ENCODE data around the gene ZFY.

Gene ZFY

GRCh38 chrY:2934861-2935715 is at the start of gene ZFY:
Gene ZFY, plus strand, starts transcription at chrY:2935381. Its CDS starts 18,556 bp downstream, at chrY:2953937.
- peak; percentile 61 for DNase-seq (ENCODE audit: low spot score)

DNA sequence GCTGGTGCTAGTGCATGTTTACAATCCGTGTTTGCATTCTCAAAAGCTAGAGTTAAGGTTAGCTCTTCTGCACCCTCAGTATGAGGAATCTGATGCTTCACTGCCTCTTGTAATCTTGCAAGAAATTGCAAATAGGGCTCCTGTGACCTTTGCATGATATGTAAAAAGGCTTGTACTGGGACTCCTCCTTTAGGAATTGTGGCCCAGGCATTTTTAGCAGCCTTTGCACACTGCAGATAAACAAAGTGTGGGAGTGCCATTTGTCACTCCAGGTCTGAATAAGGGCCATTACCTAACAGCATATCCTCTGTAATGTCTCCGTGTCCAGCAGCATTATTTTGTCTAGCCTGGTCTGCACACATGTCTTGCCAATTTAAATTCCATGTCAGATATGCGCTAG is 49.3 kb upstream of the ZFY start:
- no peak for DNase-seq (ENCODE audit: low spot score)

DNA sequence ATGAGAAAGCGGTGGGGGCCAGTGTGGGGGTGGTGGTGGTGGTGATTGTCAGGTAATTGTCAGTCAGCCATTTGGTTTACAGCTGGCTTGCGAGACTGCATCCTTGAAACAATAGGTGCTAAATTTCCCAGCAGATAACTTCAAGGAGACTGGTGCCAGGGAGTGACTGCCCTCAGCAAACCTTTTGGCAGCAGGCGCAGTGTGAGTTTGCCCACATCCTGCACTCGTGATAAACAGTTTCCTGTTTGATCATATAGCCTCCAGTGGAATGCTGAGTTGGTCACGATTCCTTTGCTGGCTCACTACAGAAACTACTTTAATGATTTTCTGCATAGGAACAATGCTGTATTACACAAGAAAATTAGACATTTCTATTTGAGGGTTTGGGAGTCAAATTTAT is 47.8 kb upstream of the ZFY start:
- no peak for DNase-seq (ENCODE audit: low spot score)

- no peak for DNase-seq (ENCODE audit: low spot score)
Measured at GRCh38 chrY:2887955-2888354, 47.2 kb upstream of the ZFY start.

GRCh38 chrY:2893471-2893870 is 41.7 kb upstream of the ZFY start:
- no peak for DNase-seq (ENCODE audit: low spot score)

DNA sequence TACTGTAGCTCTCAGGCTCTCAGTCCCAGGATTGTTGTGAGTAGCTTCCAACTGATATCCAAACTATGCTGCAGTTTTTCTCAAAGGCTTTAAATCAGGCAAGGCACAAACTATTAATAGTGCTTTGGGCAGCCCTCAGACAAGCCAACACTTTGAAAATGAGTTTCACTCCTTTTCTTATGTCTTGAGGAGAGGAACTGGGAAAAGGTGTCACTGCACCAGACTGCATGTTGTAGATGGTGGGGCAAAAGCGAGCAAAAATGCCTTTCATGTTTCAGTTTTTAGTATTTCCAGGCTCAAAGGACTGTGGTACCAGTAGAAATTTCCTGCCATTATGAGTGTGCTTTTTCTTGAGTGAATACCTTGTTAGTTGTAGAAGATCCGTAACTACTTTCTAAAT is 39.1 kb upstream of the ZFY start:
- no peak for DNase-seq (ENCODE audit: low spot score)

DNA sequence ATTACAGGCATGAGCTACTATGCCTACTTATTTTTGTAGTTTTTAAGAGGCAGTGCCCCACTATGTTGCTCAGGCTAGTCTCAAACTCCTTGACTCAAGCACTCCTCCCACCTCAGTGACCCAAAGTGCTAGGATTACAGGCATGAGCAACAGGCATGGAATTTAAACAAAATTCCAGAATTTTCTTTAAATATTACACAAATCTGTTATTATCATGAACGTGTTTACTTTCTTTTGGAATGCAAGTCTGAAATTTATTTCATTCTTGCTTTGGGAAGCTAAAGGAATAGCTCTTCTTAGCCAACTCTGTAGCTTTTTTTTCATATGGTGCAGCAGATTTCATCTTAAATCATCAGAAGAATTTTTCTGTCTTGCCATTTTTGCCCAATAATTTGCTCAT is 27.8 kb upstream of the ZFY start:
- no peak for DNase-seq (ENCODE audit: low spot score)

DNA sequence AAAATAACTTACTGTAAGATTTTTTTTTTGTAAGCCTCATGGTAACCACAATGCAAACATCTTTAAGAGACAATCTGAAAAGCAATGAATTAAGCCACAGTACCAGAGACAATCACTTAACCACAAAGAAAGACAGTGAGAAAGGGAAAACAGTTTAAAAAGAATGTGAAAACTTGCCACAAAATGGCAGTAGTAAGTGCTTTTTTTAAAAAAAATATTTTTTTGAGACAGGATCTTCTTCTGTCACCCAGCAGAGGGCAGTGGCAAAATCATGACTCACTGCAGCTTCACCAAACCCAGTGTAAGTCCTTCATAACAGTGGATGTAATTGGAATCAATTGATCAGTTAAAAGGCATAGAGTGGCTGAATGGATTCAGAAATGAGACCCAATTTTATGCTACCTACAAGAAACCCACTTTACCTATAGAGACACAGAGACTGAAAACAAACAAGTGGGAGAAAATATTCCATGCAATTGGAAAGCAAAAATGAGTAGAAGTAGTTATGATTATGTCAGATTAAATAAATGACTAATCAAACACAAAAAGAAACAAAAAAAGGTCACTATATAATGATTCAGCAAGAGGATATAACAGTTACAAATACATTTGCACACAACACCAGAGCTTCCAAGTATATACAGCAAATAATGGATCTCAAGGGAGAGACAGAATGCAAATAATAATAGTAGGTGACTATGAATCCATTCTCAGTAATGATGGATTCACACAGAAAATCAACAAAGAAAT is 21.9 kb upstream of the ZFY start:
- DNase-seq (ENCODE audit: low spot score), result peak; percentile 27

GRCh38 chrY:2934078-2934477 is 1.1 kb upstream of the ZFY start:
- DNase-seq (ENCODE audit: low spot score), result no peak

DNA sequence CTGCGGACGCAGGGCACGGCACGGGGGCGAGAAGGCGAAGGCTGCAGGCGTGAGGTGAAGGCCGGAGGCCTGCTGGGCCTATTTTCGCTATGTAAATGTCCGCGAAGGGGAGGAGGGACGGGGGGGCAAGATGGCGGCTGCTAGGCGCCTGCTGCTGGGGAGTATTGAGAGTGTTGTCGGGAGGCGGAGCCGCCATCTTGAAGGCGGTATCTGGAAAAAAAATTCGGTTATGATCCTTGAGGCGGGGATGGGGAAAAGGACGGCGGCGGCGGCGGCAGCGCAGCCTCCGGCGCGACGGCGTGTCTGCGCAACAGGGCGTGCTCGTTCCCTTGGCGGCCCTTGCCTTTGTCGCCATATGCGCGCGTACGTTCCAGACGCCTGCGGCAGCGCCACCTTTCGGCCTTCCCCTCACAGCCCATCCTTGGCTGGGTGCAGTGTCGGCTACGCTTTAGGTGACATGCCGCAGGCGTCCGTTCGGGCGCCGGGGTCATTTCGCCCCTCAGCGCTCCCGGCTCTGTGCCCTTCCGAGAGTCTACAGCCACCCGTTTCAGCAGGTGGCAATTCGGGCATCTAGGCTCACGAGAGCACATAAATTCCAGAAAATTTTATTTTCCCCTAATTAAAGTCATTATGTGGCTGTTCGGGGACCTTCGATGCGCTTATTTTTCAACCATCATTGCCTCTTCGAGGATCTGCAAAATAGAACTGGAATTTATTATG is 695 bp downstream of the ZFY start:
- DNase-seq (ENCODE audit: low spot score), result peak; percentile 73

DNA sequence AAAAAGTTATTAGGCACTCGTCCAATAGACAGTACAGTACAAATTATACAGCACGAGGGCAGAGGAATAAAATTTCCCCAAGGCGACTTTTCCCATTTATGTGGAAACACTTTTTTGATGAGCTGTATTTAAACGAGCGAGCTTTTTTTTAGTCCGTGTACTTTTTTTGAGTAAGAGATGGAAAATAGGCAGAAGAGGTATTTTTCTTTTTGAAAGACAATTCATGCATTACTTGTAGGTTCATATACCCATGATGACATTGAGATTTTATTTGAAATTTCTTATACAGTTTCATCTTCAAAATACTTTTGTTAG is 1.2 kb downstream of the ZFY start:
- no peak for DNase-seq (ENCODE audit: low spot score)

DNA sequence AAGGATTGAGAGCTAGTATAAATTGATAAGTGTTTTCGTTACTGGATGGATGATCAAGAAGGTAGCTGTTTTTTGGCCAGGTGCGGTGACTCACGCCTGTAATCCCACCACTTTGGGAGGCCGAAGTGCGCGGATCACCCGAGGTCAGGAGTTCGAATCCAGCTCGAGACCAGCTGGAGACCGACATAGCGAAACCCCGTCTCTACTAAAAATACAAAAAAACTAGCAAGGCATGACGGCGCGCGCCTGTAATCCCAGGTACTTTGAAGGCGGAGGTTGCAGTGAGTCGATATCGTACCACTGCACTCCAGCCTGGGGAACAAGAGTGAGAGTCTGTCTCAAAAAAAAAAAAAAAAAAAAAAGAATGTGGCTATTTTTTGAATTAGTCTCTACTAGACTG is 2.0 kb downstream of the ZFY start:
- no peak for DNase-seq (ENCODE audit: low spot score)

- no peak for DNase-seq (ENCODE audit: low spot score)
Measured at GRCh38 chrY:2949590-2950252, 14.5 kb downstream of the ZFY start.

- no peak for DNase-seq (ENCODE audit: low spot score)
Measured at GRCh38 chrY:2950655-2951054, 15.5 kb downstream of the ZFY start.

DNA sequence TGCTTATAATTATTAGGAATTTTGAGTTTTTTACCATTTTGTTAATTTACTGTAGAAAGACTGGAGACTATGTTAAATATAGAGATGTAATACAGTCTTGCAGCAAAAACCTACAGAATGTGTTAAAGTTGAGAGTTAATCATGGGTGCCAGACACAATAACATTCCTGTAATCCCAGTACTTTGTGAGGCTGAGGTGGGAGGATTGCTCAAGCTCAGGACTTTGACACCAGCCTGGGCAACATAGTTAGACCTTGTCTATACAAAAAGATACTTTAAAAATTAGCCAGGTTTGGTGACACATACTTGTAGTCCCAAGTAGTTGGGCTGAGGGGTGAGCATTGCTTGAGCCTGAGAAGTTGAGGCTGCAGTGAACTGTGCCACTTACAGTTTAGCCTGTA is 17.7 kb downstream of the ZFY start:
- DNase-seq (ENCODE audit: low spot score), result no peak

GRCh38 chrY:2954735-2955134 is 19.6 kb downstream of the ZFY start:
- no peak for DNase-seq (ENCODE audit: low spot score)

DNA sequence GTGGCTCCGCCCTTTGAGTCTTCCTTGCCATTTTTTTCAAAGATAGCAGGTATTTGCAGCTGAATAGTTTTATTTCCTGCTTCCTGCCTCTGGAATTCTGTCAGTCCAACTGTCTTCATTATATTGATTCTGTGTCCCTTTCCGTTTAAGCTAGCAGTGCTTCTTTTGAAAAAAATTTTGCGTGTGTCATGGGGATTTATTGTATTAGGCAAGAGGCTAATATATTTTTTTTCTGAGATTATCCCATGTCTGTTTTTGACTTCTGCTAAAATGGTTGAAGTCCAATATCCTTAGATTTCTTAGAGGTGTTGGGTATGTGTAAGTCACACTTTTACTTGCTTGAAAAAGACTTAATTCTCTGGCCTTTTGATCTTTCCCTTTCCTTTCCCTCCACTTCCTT is 20.4 kb downstream of the ZFY start:
- no peak for DNase-seq (ENCODE audit: low spot score)

DNA sequence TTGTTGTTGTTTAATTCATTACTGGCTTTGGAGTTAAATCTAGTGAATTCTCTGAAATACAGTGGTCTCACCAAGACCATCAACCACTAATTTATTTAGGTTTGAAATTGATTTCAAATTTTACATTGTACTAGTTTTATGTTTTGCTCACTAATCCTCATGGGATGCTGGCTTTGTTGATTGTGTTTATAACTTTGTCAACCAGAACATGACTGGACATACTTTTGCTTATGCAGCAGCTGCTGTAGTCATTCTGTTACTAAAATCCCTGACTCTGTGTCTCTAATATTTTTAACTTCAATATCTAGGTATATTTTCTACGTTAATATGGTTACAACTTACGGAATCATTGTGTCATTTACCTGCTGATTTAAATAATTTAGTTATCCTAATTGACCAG is 26.9 kb downstream of the ZFY start:
- DNase-seq (ENCODE audit: low spot score), result no peak

GRCh38 chrY:2964814-2965213 is 29.6 kb downstream of the ZFY start:
- no peak for DNase-seq (ENCODE audit: low spot score)

GRCh38 chrY:2965629-2966028 is 30.4 kb downstream of the ZFY start:
- DNase-seq (ENCODE audit: low spot score), result no peak

- DNase-seq (ENCODE audit: low spot score), result no peak
Measured at GRCh38 chrY:2969561-2969960, 34.4 kb downstream of the ZFY start.

DNA sequence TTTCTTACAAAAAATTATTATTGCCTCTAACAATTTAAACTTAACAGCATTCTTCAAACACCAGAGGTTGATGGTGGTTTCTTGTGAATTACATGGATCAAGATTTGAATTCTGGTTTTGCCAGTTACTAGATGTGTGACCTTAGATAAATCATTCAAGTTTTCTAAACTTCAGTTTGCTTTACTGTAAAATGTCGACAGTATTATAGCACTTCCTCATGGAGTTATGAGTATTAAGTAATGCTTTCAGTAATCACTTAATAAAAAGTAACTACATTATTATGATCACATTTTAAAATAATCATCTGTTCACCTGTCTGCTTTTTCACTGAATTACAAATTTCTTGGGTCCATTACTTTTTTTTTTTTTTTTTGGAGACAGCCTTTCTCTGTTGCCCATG is 37.5 kb downstream of the ZFY start:
- DNase-seq (ENCODE audit: low spot score), result no peak

Measured in D341Med (cell line).